Loucy (cell line): ENCODE data around the gene TEX19.
A peak's percentile ranks its signal among the peaks of the same experiment; 100 is the strongest.

Experiments used
- H2AFZ ChIP-seq: fragments of 200-600 bp; sonication (generic); 2 replicates; pipeline ENCODE4 v1.6.0; 2016; ENCODE audit warnings: antibody characterized with exemption, mild to moderate bottlenecking, low read length, moderate library complexity
- H3F3A ChIP-seq: fragments of 200-600 bp; 2 replicates; pipeline ENCODE4 v1.6.0; 2016; ENCODE audit warnings: antibody characterized with exemption, low read depth, mild to moderate bottlenecking
- H3K27me3 ChIP-seq: fragments of 200-600 bp; sonication (generic); 2 replicates; pipeline ENCODE4 v1.6.1; 2014; ENCODE audit warnings: low read length, mild to moderate bottlenecking; ENCODE audit not compliant: insufficient read depth, poor library complexity, severe bottlenecking
- H3K36me3 ChIP-seq: fragments of 200-600 bp; sonication (generic); 2 replicates; pipeline ENCODE4 v1.6.1; 2016; ENCODE audit warnings: low read length; ENCODE audit not compliant: insufficient read depth
- H3K4me1 ChIP-seq: fragments of 200-600 bp; sonication (generic); 2 replicates; pipeline ENCODE4 v1.5.1; 2014; ENCODE audit warnings: low read length, mild to moderate bottlenecking; ENCODE audit not compliant: insufficient read depth, poor library complexity, severe bottlenecking
- H3K4me2 ChIP-seq: fragments of 200-600 bp; sonication (generic); 2 replicates; pipeline ENCODE4 v1.6.0; 2014; ENCODE audit warnings: antibody characterized with exemption, low read length, low read depth, mild to moderate bottlenecking; ENCODE audit not compliant: poor library complexity, severe bottlenecking
- H3K4me3 ChIP-seq: fragments of 200-600 bp; sonication (generic); 2 replicates; pipeline ENCODE4 v1.5.1; 2014; ENCODE audit warnings: low read length, mild to moderate bottlenecking, mixed read lengths; ENCODE audit not compliant: poor library complexity, severe bottlenecking
- H3K79me2 ChIP-seq: fragments of 200-600 bp; sonication (generic); 2 replicates; pipeline ENCODE4 v1.6.1; 2014; ENCODE audit warnings: low read length; ENCODE audit not compliant: insufficient read depth
- H3K9ac ChIP-seq: fragments of 200-600 bp; sonication (generic); 2 replicates; pipeline ENCODE4 v1.6.0; 2014; ENCODE audit warnings: mild to moderate bottlenecking, low read depth, low read length, moderate library complexity; ENCODE audit not compliant: poor library complexity, severe bottlenecking
- H3K9me2 ChIP-seq: fragments of 200-600 bp; sonication (generic); replicated peaks from 2 replicates; pipeline ENCODE4 v1.6.1; 2016; ENCODE audit warnings: low read depth, low read length, mixed read lengths
- H3K9me3 ChIP-seq: fragments of 200-600 bp; sonication (generic); 2 replicates; pipeline ENCODE4 v1.6.1; 2014; ENCODE audit warnings: mild to moderate bottlenecking, antibody characterized with exemption, low read length, low read depth; ENCODE audit not compliant: insufficient read depth
- H4K20me1 ChIP-seq: fragments of 200-600 bp; sonication (generic); 2 replicates; pipeline ENCODE4 v1.6.0; 2014; ENCODE audit warnings: antibody characterized with exemption, low read length, mild to moderate bottlenecking; ENCODE audit not compliant: insufficient read depth, poor library complexity, severe bottlenecking
- CTCF ChIP-seq: fragments of 200-600 bp; sonication (generic); conservative IDR thresholded peaks from 2 replicates; pipeline ENCODE4 v1.5.1; 2014; ENCODE audit warnings: mild to moderate bottlenecking, antibody characterized with exemption, low read length
- EZH2phosphoT487 ChIP-seq: fragments of 200-600 bp; IDR thresholded peaks from 2 replicates; pipeline ENCODE4 v1.6.1; 2018; ENCODE audit warnings: antibody characterized with exemption, mild to moderate bottlenecking, moderate library complexity, borderline replicate concordance

The TEX19 gene

GRCh38 chr17:82332669-82333278, 26.3 kb upstream of the TEX19 start:
- H3K9me3 ChIP-seq: no peaks in the 10 kb centered on the region
- H3K4me1 ChIP-seq: peaks cover 31% of the 10 kb centered on the region
- H3K27me3 ChIP-seq: no peaks in the 10 kb centered on the region
- H3K4me3 ChIP-seq: peak overlapping the region; percentile 59
- no peaks in the 10 kb centered on the region for H4K20me1 ChIP-seq
- H3K4me2 ChIP-seq: peak overlapping the region; percentile 48
- TF ChIP-seq CTCF (no peak), EZH2phosphoT487 (no peak)
- peak overlapping the region; percentile 21 for H3K9ac ChIP-seq
- H3K36me3 ChIP-seq: no peaks in the 10 kb centered on the region
- H3K9me2 ChIP-seq: no peaks in the 10 kb centered on the region
- H3K79me2 ChIP-seq: no peaks in the 10 kb centered on the region
- no peaks in the 10 kb centered on the region; the same call in 1 of the 2 replicates for H3F3A ChIP-seq
- peak overlapping the region; percentile 40 for H2AFZ ChIP-seq

- no peaks in the 10 kb centered on the region for H4K20me1 ChIP-seq
- H3F3A ChIP-seq: no peaks in the 10 kb centered on the region; the same call in 1 of the 2 replicates
- peak within 1 kb of the TSS; percentile 71 for H3K4me3 ChIP-seq
- H3K4me2 ChIP-seq: peak within 1 kb of the TSS; percentile 78
- TF ChIP-seq EZH2phosphoT487 (no peak), CTCF (no peak)
- H3K9ac ChIP-seq: peak within 1 kb of the TSS; percentile 66
- no peaks in the 10 kb centered on the region for H3K36me3 ChIP-seq
- H3K9me2 ChIP-seq: no peaks in the 10 kb centered on the region
- no peaks in the 10 kb centered on the region for H3K27me3 ChIP-seq
- H2AFZ ChIP-seq: peak within 1 kb of the TSS; percentile 93
- H3K4me1 ChIP-seq: peaks cover 31% of the 10 kb centered on the region
- no peaks in the 10 kb centered on the region for H3K9me3 ChIP-seq
- H3K79me2 ChIP-seq: no peaks in the 10 kb centered on the region
Observed at GRCh38 chr17:82333279-82334171, 25.5 kb upstream of the TEX19 start, which contains the start of gene SECTM1. TSS of gene SECTM1 (minus strand) at chr17:82333766. CDS start at chr17:82327240, 6,526 bp downstream.

GRCh38 chr17:82334204-82334621, 24.8 kb upstream of the TEX19 start:
- Histone ChIP-seq H3K9me3 (no peaks in the 10 kb centered on the region), H3K27me3 (no peaks in the 10 kb centered on the region), H3K4me2 (peak overlapping the region; percentile 78), H3K9ac (peak overlapping the region; percentile 66), H2AFZ (no peak overlapping the region), H3K4me1 (peaks cover 31% of the 10 kb centered on the region), H3K36me3 (no peaks in the 10 kb centered on the region), H3F3A (no peaks in the 10 kb centered on the region; the same call in 1 of the 2 replicates), H4K20me1 (no peaks in the 10 kb centered on the region), H3K79me2 (no peaks in the 10 kb centered on the region), H3K9me2 (no peaks in the 10 kb centered on the region), H3K4me3 (peak overlapping the region; percentile 71)
- TF ChIP-seq CTCF (no peak), EZH2phosphoT487 (no peak)
